Neural progenitor cell (in vitro differentiated cells): Measurements from ENCODE around the gene HOXD3.

Experiments used
- CTCF ChIP-seq: fragments of 200-600 bp; sonication (generic); IDR thresholded peaks from 2 replicates; pipeline ENCODE4 v1.5.1; 2017; ENCODE audit warnings: antibody characterized with exemption, mild to moderate bottlenecking
- EZH2 ChIP-seq: fragments of 200-600 bp; sonication (generic); IDR thresholded peaks from 2 replicates; pipeline ENCODE4 v1.6.1; 2017; ENCODE audit warnings: antibody characterized with exemption, mild to moderate bottlenecking, moderate library complexity

GRCh38 chr2:176164201-176164600, 7.1 kb downstream of the HOXD3 start:
- TF ChIP-seq CTCF (no peak), EZH2 (no peak)
